ENCODE results near the gene IFNG-AS1. TPM values are rescaled to one million over a fixed set of nuclear protein-coding genes. Genes with fewer than 3 reads are reported as not detected.

Gene IFNG-AS1
- total and polyA plus RNA-seq, 3 donors from 2014 or later = 0.25 TPM; not detected in 2

GRCh38 chr12:68016136-68016535 is 26.9 kb downstream of the IFNG-AS1 start:
- H3K27me3 ChIP-seq = no peaks in the 10 kb centered on the region
- no peak overlapping the region for H3K4me3 ChIP-seq
- TF ChIP-seq, protein P1, sequence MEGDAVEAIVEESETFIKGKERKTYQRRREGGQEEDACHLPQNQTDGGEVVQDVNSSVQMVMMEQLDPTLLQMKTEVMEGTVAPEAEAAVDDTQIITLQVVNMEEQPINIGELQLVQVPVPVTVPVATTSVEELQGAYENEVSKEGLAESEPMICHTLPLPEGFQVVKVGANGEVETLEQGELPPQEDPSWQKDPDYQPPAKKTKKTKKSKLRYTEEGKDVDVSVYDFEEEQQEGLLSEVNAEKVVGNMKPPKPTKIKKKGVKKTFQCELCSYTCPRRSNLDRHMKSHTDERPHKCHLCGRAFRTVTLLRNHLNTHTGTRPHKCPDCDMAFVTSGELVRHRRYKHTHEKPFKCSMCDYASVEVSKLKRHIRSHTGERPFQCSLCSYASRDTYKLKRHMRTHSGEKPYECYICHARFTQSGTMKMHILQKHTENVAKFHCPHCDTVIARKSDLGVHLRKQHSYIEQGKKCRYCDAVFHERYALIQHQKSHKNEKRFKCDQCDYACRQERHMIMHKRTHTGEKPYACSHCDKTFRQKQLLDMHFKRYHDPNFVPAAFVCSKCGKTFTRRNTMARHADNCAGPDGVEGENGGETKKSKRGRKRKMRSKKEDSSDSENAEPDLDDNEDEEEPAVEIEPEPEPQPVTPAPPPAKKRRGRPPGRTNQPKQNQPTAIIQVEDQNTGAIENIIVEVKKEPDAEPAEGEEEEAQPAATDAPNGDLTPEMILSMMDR (IDR thresholded peaks at IDR 0.05) = no peak
- TF ChIP-seq POLR2A (IDR thresholded peaks at IDR 0.05) = no peak
- 93 to 96% methylated on average over 4 of the region's 4 CpGs for WGBS, 2 donors
- H3K9me3 ChIP-seq = no peaks in the 10 kb centered on the region
- H3K27ac ChIP-seq = no peak overlapping the region
- intact Hi-C loops (cut with DNase I; ENCODE audit: low total_unique reads) = no loop called here
- no peaks in the 10 kb centered on the region for H3K4me1 ChIP-seq
- H3K36me3 ChIP-seq (ENCODE audit: low read depth, missing control alignments) = no peaks in the 10 kb centered on the region
- DNase-seq = no peak

DNA sequence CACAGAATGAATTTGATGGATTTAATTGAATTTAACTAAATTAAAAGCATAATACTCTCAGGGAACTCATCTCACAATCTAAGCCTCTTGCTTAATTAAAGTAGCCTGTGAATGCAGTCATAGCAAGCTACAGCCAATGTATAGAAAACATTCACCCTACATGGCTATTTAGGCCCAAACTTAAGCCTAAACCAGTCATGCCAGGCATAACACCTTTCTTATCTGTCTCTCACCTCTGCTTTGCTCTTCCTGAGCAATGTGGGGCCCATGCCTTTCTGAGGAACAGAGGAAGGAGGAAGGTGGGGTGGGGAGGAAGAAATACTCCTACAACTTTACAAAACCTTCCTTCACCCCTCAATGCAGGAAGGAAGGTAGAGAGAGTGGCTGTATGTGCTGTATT is 29.1 kb downstream of the IFNG-AS1 start:
- no peak for TF ChIP-seq POLR2A (IDR thresholded peaks at IDR 0.05)
- Histone ChIP-seq H3K9me3 (no peaks in the 10 kb centered on the region), H3K27me3 (no peaks in the 10 kb centered on the region)

GRCh38 chr12:68020049-68020448 is 30.8 kb downstream of the IFNG-AS1 start:
- Histone ChIP-seq H3K36me3 (ENCODE audit: low read depth, missing control alignments) (no peaks in the 10 kb centered on the region), H3K4me1 (no peaks in the 10 kb centered on the region), H3K9me3 (no peaks in the 10 kb centered on the region), H3K4me3 (no peak overlapping the region), H3K27ac (no peak overlapping the region), H3K27me3 (no peaks in the 10 kb centered on the region)
- DNase-seq = no peak
- 94 to 95% methylated on average over 6 of the region's 6 CpGs for WGBS, 2 donors
- TF ChIP-seq, protein P1 (IDR thresholded peaks at IDR 0.05) = no peak
- intact Hi-C loops (cut with DNase I; ENCODE audit: low total_unique reads) = no loop called here

More for the DNA sequence above, 29.1 kb downstream of the IFNG-AS1 start:
- H3K36me3 ChIP-seq (ENCODE audit: low read depth, missing control alignments) = no peaks in the 10 kb centered on the region
- intact Hi-C loops (cut with DNase I; ENCODE audit: low total_unique reads) = no loop called here
- no peak overlapping the region for H3K27ac ChIP-seq
- H3K4me3 ChIP-seq = no peak overlapping the region
- no peak for DNase-seq
- H3K4me1 ChIP-seq = no peaks in the 10 kb centered on the region

GRCh38 chr12:68020699-68021098 is 31.5 kb downstream of the IFNG-AS1 start:
- no peaks in the 10 kb centered on the region for H3K4me1 ChIP-seq
- H3K4me3 ChIP-seq = no peak overlapping the region
- H3K9me3 ChIP-seq = no peaks in the 10 kb centered on the region
- H3K36me3 ChIP-seq (ENCODE audit: low read depth, missing control alignments) = no peaks in the 10 kb centered on the region
- no peak for DNase-seq
- intact Hi-C loops (cut with DNase I; ENCODE audit: low total_unique reads) = no loop called here
- 71 to 80% methylated on average over 5 of the region's 5 CpGs for WGBS, 2 donors
- TF ChIP-seq, protein P1 (IDR thresholded peaks at IDR 0.05) = no peak
- TF ChIP-seq POLR2A (IDR thresholded peaks at IDR 0.05) = no peak
- no peaks in the 10 kb centered on the region for H3K27me3 ChIP-seq
- no peak overlapping the region for H3K27ac ChIP-seq

- 89 to 90% methylated on average over 7 of the region's 7 CpGs for WGBS, 2 donors
- no peak for TF ChIP-seq POLR2A (IDR thresholded peaks at IDR 0.05)
- TF ChIP-seq, protein P1 (IDR thresholded peaks at IDR 0.05) = no peak
- Histone ChIP-seq H3K4me1 (no peaks in the 10 kb centered on the region), H3K9me3 (no peaks in the 10 kb centered on the region), H3K27me3 (no peaks in the 10 kb centered on the region), H3K27ac (no peak overlapping the region), H3K4me3 (no peak overlapping the region), H3K36me3 (ENCODE audit: low read depth, missing control alignments) (no peaks in the 10 kb centered on the region)
- intact Hi-C loops (cut with DNase I; ENCODE audit: low total_unique reads) = no loop called here
- DNase-seq = no peak
These were observed 39.4 kb downstream of the IFNG-AS1 start for GRCh38 chr12:68028647-68029046.
